ENCODE measurements around the gene LRP2. TPM values are rescaled to one million over a fixed set of nuclear protein-coding genes. Genes with fewer than 3 reads are reported as not detected.

The LRP2 gene
- total and polyA plus RNA-seq, 2 experiments from 2014 or later, result 0.68 to 2.7 TPM

DNA sequence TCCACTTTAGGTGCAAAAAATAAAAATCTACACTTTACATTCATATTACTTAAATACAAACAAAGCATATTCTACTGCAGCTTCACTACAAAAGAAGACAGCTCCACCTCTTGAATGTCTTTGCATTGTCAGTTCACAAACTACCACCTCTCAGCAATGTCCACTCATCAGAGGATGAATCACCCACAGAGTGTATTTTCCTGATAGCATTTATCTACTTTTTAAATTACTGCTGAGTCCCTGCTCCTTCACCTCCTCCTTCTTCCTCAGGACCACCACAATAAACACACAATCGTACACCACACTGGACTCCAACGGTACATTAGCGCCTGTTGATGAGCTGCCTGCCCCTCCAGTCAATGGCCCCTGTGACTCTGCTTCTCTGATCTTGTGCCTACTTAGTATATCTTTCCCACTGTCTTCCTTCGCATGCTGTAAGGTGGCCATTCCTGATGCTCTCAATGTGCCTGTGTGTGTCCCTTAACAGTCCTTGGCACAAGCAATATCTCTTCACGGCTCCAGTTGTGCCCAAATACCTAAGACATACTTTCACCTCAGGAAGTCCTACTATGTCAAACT, 172.0 kb downstream of the LRP2 start (continued):
- TF ChIP-seq EZH2phosphoT487 (IDR thresholded peaks at IDR 0.05; ENCODE audit: unreplicated experiment) (no peak), CREB1 (CRISPR knock-in tag; IDR thresholded peaks at IDR 0.05; ENCODE audit: low read depth) (no peak), JUNB (IDR thresholded peaks at IDR 0.05; ENCODE audit: unreplicated experiment) (no peak), POLR2AphosphoS5 (IDR thresholded peaks at IDR 0.05; ENCODE audit: low read depth) (no peak)
- TF ChIP-seq, protein P1, sequence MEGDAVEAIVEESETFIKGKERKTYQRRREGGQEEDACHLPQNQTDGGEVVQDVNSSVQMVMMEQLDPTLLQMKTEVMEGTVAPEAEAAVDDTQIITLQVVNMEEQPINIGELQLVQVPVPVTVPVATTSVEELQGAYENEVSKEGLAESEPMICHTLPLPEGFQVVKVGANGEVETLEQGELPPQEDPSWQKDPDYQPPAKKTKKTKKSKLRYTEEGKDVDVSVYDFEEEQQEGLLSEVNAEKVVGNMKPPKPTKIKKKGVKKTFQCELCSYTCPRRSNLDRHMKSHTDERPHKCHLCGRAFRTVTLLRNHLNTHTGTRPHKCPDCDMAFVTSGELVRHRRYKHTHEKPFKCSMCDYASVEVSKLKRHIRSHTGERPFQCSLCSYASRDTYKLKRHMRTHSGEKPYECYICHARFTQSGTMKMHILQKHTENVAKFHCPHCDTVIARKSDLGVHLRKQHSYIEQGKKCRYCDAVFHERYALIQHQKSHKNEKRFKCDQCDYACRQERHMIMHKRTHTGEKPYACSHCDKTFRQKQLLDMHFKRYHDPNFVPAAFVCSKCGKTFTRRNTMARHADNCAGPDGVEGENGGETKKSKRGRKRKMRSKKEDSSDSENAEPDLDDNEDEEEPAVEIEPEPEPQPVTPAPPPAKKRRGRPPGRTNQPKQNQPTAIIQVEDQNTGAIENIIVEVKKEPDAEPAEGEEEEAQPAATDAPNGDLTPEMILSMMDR (conservative IDR thresholded peaks at IDR 0.05; ENCODE audit: low read depth in 2 of 2), result no peak
- TF ChIP-seq, protein P2, sequence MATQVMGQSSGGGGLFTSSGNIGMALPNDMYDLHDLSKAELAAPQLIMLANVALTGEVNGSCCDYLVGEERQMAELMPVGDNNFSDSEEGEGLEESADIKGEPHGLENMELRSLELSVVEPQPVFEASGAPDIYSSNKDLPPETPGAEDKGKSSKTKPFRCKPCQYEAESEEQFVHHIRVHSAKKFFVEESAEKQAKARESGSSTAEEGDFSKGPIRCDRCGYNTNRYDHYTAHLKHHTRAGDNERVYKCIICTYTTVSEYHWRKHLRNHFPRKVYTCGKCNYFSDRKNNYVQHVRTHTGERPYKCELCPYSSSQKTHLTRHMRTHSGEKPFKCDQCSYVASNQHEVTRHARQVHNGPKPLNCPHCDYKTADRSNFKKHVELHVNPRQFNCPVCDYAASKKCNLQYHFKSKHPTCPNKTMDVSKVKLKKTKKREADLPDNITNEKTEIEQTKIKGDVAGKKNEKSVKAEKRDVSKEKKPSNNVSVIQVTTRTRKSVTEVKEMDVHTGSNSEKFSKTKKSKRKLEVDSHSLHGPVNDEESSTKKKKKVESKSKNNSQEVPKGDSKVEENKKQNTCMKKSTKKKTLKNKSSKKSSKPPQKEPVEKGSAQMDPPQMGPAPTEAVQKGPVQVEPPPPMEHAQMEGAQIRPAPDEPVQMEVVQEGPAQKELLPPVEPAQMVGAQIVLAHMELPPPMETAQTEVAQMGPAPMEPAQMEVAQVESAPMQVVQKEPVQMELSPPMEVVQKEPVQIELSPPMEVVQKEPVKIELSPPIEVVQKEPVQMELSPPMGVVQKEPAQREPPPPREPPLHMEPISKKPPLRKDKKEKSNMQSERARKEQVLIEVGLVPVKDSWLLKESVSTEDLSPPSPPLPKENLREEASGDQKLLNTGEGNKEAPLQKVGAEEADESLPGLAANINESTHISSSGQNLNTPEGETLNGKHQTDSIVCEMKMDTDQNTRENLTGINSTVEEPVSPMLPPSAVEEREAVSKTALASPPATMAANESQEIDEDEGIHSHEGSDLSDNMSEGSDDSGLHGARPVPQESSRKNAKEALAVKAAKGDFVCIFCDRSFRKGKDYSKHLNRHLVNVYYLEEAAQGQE (IDR thresholded peaks at IDR 0.05; ENCODE audit: unreplicated experiment), result no peak

DNA sequence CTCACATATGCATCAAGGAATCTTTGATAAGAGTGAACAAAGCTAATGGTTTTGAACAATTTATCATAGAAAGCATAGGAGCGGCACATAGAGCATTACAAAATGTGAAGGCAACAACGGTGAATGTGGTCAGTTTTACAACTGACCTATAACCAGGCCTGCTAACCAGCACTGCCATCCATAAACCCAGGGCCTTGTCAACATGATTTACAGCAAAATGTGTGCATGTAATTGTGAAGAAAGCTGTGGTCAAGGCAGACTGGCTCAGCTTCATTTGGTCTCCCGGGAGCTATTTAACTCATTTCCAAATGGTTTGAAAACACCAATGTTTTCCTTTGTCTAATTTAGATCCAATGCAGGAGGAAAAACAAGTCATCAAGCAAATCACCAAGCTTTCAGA, 173.2 kb downstream of the LRP2 start:
- Histone ChIP-seq H3K4me1 (ENCODE audit: insufficient read depth) (peaks cover 3% of the 10 kb centered on the region; the same call in 1 of the 2 replicates), H3K9me2 (ENCODE audit: insufficient read depth) (no peaks in the 10 kb centered on the region), H3F3A (replicated peaks; ENCODE audit: low read depth) (no peaks in the 10 kb centered on the region), H3K36me3 (ENCODE audit: insufficient read depth) (no peaks in the 10 kb centered on the region), H2AFZ (peak overlapping the region; percentile 67; the same call in 1 of the 2 replicates), H3K4me2 (no peak overlapping the region), H3K4me3 (no peak overlapping the region), H3K79me2 (replicated peaks; ENCODE audit: insufficient read depth) (no peaks in the 10 kb centered on the region), H3K27me3 (ENCODE audit: insufficient read depth) (no peaks in the 10 kb centered on the region), H4K20me1 (replicated peaks; ENCODE audit: insufficient read depth) (no peaks in the 10 kb centered on the region), H3K27ac (ENCODE audit: low read depth) (no peak overlapping the region)
- H3K4me3 Mint-ChIP-seq, result no peak overlapping the region
- peaks cover 2% of the 10 kb centered on the region for H3K27me3 Mint-ChIP-seq (ENCODE audit: insufficient read depth, low read depth, poor library complexity)
- H3K27ac Mint-ChIP-seq, result no peak overlapping the region
- no peak for ATAC-seq
- H3K9me3 Mint-ChIP-seq, result no peaks in the 10 kb centered on the region
- H3K36me3 Mint-ChIP-seq (ENCODE audit: low read depth), result no peaks in the 10 kb centered on the region
- H3K4me1 Mint-ChIP-seq, result peaks cover 7% of the 10 kb centered on the region
- DNase-seq (ENCODE audit: low spot score), result no peak
- TF ChIP-seq NANOG (IDR thresholded peaks at IDR 0.05; ENCODE audit: borderline replicate concordance), result no peak
- TF ChIP-seq, protein P2 (IDR thresholded peaks at IDR 0.05; ENCODE audit: unreplicated experiment), result no peak
- no peak for TF ChIP-seq EZH2phosphoT487 (IDR thresholded peaks at IDR 0.05; ENCODE audit: unreplicated experiment)
- no peak for TF ChIP-seq ZNF114 (CRISPR knock-in tag; IDR thresholded peaks at IDR 0.05)
- TF ChIP-seq CREB1 (CRISPR knock-in tag; IDR thresholded peaks at IDR 0.05; ENCODE audit: low read depth), result no peak
- no peak for TF ChIP-seq ZNF331 (CRISPR knock-in tag; IDR thresholded peaks at IDR 0.05; ENCODE audit: low read depth)
- TF ChIP-seq, protein P1 (conservative IDR thresholded peaks at IDR 0.05; ENCODE audit: low read depth in 2 of 2), result no peak
- TF ChIP-seq, protein P3, sequence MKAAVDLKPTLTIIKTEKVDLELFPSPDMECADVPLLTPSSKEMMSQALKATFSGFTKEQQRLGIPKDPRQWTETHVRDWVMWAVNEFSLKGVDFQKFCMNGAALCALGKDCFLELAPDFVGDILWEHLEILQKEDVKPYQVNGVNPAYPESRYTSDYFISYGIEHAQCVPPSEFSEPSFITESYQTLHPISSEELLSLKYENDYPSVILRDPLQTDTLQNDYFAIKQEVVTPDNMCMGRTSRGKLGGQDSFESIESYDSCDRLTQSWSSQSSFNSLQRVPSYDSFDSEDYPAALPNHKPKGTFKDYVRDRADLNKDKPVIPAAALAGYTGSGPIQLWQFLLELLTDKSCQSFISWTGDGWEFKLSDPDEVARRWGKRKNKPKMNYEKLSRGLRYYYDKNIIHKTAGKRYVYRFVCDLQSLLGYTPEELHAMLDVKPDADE (IDR thresholded peaks at IDR 0.05), result no peak
- no peak for TF ChIP-seq EZH2 (IDR thresholded peaks at IDR 0.05; ENCODE audit: low read depth, unreplicated experiment)
- TF ChIP-seq JUNB (IDR thresholded peaks at IDR 0.05; ENCODE audit: unreplicated experiment), result no peak
- no peak for TF ChIP-seq POLR2AphosphoS5 (IDR thresholded peaks at IDR 0.05; ENCODE audit: low read depth)
- no peak for TF ChIP-seq STAT1 (IDR thresholded peaks at IDR 0.05; ENCODE audit: unreplicated experiment)

All from GM23338 (cell line).